Activated CD4-positive, alpha-beta T cell treated with anti-CD3 and anti-CD28 coated beads, Interleukin-2, Interleukin-6, amounts not matched to agents 100 ng/mL and 50 ng/mL, durations not matched to agents 16 hours and 8 hours (primary cell): ENCODE results near the gene PHF11.
A peak's percentile ranks its signal among the peaks of the same experiment; 100 is the strongest.

Experiments used
- DNase-seq: peaks from one replicate; pipeline ENCODE4 v3.0.0-alpha.2; 2020

Gene PHF11

DNA sequence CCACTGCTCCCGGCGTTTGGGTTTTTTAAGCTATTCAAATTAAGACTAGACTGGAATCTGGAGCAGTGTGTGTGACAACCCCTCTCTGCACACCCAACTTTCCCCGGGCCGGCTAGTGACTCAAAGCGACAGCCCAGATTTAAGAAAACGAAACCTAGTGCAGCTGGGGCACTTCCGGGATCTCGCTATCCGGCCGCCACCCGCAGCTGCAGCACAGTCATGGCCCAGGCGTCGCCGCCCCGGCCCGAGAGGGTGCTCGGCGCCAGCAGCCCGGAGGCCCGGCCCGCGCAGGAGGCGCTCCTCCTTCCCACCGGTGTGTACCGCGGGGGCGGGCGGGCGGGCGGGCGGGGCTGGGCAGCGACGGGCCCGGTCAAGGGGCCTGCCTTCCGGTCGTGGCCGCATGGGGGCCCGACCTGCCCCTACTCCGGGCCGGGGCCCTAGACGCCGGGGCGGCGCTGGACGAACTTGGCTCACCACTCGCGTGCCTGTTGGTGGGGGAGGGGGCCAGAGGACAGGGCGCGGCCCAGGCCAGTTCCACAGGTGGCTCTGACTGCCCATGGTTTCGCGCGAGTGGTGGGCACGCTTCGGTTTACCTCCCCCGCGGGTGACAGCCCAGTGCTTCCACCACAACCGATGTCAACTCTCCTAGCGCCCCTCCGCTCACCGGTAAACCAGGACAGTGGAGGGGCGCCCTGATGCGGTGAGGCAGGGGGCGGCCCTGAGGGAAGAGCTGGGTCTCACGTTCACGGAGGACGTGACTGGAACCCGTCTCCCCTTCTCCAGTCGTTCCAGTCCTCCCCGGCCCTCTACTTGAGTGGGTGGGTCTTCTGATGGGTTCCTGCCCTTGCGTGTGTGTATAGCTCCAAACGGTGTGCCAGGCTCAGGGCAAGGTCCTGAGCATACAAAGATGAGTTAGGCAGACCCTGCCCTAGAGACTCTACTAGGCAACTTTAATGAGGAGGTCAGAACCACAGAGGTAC, at the start of gene PHF11:
Gene PHF11, plus strand, starts transcription at position 171 of the 980 bp plus-strand sequence. Its CDS starts 49 bp downstream, at position 220.
- DNase-seq, result peak; percentile 94

DNA sequence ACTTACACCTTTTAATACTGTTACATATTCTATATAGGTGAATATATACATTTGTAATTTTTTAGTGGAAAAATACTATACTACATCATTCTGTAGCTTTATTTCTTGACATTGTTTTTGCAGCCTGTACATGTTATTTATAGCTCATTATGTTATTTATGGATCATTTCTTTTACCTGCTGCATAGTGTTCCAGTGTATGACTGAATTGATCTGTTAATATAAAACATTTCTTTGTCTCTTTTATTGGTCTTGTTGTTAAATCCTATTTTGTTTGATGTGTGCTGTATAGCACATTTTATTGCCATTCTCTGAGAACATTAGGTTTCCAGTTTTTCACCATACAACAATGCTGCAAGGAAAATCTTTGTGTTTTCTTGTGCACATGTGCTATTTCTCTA, 49.3 kb upstream of the PHF11 start:
- DNase-seq, result no peak

DNA sequence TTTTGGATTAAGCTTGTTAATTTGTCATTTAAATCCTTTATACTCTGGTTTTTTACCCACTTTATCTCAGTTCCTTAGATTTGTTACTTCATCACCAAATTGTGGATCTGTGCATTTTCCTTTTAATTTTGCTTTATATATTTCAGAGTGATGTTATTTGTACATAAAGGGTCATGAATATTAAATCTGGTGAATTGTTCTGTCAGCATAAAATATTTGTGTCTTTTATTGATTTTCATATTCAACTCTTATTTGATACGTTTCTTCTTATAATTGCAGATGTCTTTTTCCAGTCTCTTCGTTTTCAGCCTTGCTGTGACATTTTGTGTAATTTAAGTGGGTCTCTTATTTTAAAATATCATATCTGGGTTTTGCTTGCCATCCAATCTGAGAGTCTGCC, 47.0 kb upstream of the PHF11 start:
- no peak for DNase-seq

DNA sequence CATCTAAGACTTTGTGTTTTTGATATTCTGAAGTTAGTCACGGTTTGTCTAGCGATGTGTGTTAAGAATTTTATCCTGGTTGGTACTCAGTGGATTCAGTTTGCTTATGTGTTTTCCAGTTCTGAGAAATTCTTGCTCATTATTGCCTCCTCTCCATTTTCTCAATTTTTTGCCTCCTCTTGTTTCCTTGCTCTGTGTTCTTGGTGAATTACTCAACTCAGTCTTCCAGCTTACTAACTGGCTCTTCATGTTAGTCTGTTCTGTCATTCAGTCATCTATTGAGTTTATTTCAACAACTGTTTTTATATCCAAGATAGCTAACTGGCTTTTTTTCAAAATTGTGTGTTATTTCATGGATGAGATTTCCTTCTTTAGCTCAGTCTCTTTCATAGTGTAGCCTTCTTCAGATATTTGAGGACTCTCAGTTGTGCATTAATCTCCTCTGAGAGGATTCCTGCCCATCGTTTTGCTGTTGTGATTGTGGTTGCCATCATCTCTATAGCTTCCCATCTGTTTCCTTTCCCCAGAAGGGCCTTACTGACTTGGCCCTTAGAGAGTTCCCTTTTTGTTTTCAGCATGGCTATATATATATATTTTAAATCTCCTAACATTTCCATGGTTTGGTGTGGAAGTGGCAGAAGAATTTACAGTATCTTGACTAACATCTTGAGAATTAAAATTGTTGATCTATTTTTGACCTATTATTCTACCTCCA, 45.5 kb upstream of the PHF11 start:
- peak; percentile 43 for DNase-seq

DNA sequence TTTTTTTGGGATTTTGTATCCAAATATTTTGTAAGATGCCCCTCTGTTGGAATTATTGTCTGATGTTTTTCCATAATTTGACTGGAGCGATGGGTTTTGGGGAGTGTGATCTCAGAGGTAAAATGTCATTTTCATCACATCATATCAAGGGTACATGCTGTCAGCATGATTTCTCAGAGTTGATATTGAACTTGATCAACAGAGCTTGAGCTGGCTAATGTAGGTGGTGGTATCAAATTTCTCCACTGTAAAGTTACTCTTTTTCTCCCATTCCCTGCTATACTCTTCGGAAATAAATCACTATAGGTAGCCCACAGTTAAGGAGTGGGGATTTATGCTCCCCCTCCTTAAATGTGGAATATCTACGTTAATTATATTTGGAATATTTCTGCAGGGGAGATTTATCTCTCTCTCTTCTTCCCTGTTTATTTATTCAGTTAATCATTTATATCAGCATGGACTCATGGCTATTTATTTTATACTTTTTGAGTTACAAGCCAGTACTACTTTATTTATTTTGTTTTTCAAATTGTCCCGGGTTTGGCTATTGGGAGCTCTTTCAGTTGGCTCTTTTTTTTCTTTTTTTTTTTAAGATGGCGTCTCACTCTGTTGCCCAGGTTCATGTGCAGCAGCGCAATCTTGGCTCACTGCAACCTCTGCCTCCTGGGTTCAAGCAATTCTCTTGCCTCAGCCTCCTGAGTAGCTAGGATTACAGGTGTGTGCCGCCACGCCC, 42.9 kb upstream of the PHF11 start:
- DNase-seq, result no peak

DNA sequence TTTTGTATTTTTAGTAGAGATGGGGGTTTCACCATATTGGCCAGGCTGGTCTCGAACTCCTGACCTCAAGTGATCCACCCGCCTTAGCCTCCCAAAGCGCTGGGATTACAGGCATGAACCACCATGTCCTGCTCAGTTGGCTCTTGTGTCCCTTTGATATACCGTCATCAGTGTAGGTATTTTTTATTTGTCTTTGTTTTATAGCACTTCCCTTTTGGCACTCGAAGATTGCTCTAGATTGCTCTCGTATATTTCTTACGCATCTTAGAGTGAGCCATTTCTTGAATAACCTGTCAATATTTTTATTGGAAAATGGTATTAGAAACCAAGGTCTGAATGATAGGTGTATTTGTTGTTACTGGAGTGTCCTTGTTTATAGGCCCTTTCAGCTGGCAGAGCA, 42.3 kb upstream of the PHF11 start:
- no peak for DNase-seq

DNA sequence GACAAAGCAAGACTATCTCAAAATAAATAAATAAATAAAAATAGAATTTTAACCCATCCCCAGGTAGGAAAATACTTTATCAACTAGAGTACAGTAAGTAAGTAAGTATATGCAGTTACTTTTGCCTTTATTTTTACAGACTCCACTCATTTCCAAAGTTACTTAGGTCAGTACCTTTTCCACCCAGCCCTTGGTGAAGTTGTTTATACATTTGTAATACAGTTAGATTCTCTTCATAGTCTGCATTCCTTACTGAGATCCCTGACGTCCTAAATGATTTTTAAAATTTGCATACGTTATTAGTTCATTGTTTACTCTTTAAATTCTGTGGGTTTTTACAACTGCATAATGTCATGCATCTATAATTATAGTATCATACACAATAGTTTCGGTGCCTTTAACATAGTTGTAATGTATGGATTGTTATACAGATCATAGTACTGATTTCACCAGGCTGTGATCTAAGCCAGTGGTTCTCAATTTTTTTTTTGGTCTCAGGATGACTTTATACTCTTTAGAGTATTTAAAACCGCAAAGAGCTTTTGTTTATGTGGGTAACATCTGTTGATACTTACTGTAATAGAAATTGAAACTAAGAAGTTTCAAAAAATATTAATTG, 41.3 kb upstream of the PHF11 start:
- DNase-seq, result peak; percentile 62

DNA sequence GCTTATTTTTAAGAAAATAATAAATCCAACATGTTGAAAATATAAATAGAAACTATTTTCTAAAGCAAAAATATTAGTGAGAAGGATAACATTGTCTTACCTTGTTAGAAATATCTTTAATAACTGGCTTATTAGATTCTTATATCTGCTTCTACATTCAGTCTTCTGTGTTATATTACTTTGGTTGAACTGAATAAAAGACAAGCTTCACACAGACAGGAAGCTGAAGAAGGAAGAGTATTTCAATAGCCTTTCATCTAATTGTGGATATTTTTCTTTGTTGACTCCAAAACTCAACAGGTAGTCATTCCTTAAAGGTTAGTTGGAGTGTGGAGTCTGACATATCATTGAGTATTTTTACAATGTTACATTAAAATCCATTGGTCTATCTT, 40.8 kb upstream of the PHF11 start:
- no peak for DNase-seq

DNA sequence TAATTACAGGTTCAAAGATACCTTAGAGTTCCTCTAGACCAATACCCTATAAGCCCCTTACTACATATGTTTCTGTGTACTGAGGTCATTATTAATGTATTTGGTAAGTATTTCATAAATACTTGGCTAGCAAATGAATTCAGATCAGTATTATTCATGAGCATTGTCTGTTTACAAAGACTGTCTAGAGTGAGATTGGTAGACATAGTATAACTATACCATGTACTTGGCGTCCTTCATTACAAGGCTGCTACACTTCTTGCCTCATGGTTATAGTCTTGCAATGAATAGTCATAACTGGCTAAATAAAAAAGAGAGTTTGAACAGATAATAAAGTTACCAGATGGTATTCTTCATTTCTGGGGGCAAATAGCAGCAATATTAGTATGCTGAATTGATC, 39.6 kb upstream of the PHF11 start:
- DNase-seq, result no peak

DNA sequence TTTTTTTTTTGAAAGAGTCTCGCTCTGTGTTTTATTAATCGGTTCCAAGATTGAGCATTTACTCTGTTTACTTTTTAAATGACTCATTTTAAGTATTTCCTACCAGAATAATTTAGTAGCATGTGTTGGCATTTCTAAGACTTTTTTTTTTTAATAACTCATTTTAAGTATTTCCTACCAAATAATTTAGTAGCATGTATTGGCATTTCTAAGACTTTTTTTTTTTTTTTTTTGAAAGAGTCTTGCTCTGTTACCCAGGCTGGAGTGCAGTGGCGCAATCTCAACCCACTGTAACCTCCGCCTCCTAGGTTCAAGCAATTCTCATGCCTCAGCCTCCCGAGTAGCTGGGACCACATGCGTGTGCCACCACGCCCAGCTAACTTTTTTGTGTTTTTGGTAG, 38.5 kb upstream of the PHF11 start:
- DNase-seq, result no peak

DNA sequence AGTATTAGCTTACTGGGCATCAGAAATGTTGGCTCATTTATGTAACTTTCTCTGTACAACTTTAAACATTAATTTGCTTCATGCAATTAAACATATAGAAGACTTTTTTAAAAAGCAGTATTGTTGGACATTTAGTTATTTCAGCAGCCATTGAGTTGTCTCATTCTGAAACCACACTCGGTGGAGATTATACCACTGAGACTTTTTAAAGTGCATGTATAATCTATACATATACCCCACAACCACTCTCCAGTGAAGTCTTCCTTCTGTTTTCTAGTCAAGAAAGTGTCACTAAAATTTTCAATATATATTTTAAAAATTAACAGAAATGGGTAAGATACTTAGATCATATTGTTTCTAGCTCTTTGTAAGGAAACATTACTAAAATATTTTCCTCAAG, 36.2 kb upstream of the PHF11 start:
- peak; percentile 38 for DNase-seq

DNA sequence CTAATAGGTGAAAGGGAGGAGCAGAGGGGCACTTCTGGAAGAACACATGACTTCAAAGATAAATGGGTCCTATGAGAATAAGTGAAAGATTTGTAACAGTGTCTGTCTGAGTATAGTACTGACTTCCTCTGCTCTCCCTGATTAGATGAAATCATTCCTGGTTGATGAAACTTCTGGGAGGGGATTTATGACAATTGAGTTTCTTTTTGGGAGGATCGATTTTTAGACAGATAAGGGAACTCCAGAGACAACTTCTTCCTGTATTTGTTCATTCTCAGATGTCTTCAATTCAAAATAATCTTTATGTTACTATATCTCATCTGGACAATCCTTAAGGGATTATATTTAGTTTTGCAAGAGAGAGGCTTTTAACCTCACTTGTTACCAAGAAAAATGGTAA, 31.7 kb upstream of the PHF11 start:
- DNase-seq, result no peak

DNA sequence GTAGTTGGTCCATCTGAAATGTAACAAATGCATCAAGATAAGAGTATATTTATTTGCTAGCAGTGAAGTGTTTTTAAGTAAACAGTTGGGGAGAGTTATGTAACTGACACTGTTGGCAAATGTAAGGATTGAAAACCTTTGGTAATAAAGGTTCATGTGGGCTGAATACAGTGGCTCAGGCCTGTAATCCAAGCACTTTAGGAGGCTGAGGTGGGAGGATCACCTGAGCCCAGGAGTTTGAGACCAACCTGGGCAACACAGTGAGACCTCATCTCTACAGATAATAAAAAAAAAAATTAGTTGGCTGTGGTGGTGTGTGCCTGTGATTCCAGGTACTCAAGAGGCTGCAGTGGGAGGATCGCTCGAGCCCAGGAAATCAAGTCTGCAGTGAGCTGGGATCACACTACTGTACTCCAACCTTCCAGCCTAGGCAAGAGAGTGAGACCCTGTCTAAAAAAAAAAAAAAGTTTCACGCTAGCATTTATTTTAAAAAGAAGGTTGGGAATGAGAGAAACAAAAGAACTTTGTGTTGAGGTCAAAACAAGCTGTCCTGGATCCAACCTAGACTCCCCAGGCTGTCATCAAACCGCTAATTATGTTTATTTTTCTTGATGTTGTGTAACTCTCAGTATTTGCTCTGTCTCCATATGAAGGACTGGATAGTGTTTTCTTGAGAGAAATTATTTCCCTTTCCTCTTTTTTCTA, 31.0 kb upstream of the PHF11 start:
- no peak for DNase-seq

DNA sequence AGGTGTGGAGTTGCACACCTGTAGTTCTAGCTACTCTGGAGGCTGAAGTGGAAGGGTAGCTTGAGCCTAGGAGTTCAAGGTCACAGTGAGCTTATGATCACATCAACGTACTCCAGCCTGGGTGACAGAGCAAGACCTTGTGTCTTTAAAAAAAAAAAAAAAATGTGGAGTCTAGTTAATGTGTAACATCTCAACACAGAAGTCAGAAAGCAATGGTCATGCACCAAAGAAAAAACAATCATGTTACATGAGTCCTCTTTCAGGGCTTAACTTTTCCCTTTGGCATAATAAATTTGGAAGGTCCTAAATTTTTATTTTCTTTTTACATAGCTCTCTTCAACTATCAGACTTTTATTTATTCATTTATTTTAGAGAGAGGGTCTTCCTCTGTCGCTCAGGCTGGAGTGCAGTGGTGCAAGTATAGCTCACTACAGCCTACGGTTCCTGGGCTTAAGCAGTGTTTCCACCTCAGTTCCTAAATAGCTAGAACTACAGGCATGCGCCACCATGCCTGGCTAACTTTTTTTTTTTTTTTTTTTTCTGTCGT, 29.4 kb upstream of the PHF11 start:
- no peak for DNase-seq

DNA sequence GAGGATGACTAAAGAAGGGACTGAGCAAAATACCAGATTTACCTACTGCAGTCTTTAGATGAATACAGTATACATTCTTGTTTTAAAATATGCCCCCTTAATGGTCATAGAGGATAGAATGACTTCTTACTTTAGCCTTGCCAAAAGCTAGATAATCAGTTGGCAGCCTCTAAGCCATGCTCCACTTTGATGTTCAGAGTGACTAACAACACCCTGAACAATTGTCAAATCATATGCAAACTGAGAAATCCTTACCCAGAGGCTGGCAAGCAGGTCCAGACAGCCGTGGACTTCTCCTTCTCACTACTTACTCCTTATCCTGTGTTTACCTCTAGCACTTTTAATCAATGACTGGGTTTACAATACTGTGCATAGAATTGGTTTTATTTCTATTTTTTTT, 23.6 kb upstream of the PHF11 start:
- no peak for DNase-seq

DNA sequence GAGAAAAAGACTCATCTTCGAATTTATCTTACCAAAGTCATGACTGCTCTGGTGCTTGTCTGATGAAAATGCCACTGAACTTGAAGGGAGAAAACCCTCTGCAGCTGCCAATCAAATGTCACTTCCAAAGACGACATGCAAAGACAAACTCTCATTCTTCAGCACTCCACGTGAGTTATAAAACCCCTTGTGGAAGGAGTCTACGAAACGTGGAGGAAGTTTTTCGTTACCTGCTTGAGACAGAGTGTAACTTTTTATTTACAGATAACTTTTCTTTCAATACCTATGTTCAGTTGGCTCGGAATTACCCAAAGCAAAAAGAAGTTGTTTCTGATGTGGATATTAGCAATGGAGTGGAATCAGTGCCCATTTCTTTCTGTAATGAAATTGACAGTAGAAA, 19.2 kb upstream of the PHF11 start:
- no peak for DNase-seq

DNA sequence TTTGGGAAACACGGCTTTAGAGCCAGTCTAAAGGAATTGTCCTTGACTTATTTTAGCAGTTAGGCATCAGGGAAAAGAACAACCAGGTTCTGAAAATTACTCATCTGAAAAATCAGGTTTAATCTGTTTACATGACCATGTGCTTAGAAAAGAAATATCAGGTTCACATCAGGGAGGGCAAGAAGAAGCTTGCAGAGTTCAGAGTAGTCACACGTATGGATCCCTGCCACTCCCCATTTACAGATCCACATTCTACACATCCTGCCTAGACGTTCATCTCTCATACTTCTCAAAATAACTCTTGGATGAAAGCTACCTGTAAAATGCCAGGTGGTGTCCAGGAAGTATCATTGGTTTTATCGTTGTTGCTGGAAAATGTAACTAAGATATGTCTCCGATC, 14.0 kb upstream of the PHF11 start:
- DNase-seq, result no peak

DNA sequence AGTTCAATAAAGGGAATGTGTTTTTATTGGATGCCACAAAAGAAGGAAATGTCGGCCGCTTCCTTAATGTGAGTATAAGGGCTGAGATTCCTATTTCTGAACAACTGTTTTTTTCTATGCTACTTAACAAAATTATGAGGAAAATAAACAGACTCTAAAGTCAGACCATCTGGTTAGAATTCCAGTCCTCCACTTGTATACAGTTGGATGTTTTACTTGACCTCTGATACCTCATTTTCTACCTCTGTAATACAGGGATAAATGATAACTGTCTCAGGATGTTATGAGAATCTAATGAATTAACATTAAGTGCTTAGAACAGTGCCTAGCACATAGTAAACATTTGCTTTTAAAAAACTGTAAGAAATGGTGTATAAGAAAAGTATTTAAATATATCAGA, 7.2 kb upstream of the PHF11 start:
- DNase-seq, result no peak

DNA sequence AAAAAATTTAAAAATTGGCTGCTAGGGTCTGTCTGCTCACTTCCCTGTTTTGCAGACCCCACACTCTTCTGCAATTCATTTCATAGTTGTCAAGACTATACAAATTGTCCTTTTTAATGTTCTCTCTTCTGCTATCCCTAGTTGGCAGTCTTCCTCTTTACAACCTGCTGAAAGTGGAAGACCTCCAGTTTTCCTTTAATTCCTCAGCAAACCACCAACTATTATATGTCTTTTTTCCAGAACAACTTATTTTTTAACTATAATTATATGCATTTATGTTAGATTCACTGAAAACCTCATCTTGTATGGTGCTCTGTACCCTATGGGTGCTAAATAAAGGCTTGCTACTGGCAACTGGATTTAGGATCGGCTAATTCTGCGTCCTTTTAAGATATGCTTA, 1.1 kb upstream of the PHF11 start:
- no peak for DNase-seq

DNA sequence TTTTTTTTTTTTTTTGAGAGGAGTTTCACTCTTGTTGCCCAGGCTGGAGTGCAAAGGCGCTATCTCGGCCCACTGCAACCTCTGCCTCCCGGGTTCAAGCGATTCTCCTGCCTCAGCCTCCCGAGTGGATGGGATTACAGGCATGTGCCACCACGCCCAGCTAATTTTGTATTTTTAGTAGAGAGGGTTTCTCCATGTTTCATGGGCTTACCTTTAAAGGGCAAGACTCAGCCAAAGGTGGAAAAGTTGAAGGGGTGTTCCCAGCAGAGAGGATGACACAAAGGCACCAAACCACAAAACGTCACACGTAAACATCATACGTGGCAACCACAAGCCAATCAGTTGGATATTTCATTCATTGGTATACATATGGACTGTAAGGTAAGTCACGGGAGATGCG, 1.1 kb downstream of the PHF11 start:
- DNase-seq, result peak; percentile 65

DNA sequence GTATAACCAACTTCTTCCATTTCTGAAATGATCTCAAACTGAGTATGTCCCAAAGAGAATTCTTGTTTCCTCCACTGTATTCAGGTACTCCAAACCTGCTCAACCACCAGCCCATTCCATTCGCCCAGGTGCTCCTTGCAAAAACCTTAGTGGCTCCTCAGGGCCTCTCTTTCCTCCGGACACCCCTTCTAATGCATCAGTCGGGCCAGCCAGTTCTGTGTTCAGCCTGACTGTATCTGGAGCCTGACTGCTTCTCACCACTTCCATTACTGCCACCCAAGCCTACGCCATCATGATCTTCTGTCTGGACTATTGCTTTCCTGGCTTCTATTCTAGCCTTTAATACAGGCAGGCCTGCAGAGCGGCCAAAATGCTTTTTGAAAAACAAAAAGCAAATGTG, 1.5 kb downstream of the PHF11 start:
- no peak for DNase-seq

DNA sequence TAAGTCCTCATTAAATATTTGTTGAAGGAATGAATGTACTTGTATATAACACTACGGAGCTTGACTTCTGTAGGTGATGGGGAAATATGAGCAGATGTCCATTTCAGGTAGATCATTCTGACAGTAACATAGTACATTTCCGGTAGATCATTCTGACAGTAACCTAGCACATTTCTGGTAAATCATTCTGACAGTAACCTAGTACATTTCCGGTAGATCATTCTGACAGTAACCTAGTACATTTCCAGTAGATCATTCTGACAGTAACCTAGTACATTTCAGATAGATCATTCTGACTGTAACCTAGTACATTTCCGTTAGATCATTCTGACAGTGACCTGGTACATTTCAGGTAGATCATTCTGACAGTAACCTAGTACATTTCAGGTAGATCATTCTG, 2.5 kb downstream of the PHF11 start:
- DNase-seq, result peak; percentile 18
